MCF 10A (cell line): ENCODE measurements around the gene ATP10B. TPM values are rescaled to one million over a fixed set of nuclear protein-coding genes. Genes with fewer than 3 reads are reported as not detected.

ENCODE experiments used
- BruUV-seq: library from RNA; stranded (reverse); fragments of 400-500 nt; replicated peaks from 2 replicates; lab custom pipeline; 2021; lab: Mats Ljungman, UMichigan
- CTCF ChIA-PET: fragments of 300-600 bp; sonication (Branson Sonifier 250); formaldehyde crosslinking; extraction: SDS; loops from one replicate; lab custom pipeline; 2021; ENCODE audit warnings: antibody characterized with exemption, inconsistent platforms; lab: Yijun Ruan, JAX
- POLR2A ChIA-PET: fragments of 300-600, 350-650 bp; sonication (Branson Sonifier 250); formaldehyde crosslinking; extraction: SDS; loops from one replicate; lab custom pipeline; 2020; ENCODE audit warnings: antibody characterized with exemption, inconsistent platforms; lab: Yijun Ruan, JAX
- DNase-seq: peaks from one replicate; pipeline ENCODE4 v3.0.0-alpha.2; 2018; ENCODE audit not compliant: unreplicated experiment
- H3K27ac Mint-ChIP-seq: one replicate; pipeline ENCODE4 v1.8.0; 2022; ENCODE audit warnings: mild to moderate bottlenecking, low read depth, mixed read lengths; ENCODE audit not compliant: unreplicated experiment
- H3K27me3 Mint-ChIP-seq: one replicate; pipeline ENCODE4 v1.8.0; 2022; ENCODE audit warnings: mixed read lengths; ENCODE audit not compliant: insufficient read depth, unreplicated experiment
- H3K36me3 Mint-ChIP-seq: one replicate; pipeline ENCODE4 v1.8.0; 2022; ENCODE audit warnings: mild to moderate bottlenecking, moderate library complexity, mixed read lengths; ENCODE audit not compliant: insufficient read depth, unreplicated experiment
- H3K4me1 Mint-ChIP-seq: one replicate; pipeline ENCODE4 v1.8.0; 2022; ENCODE audit warnings: mixed read lengths; ENCODE audit not compliant: insufficient read depth, unreplicated experiment
- H3K4me3 Mint-ChIP-seq: one replicate; pipeline ENCODE4 v1.8.0; 2022; ENCODE audit warnings: mild to moderate bottlenecking, moderate library complexity, mixed read lengths; ENCODE audit not compliant: unreplicated experiment
- H3K9me3 Mint-ChIP-seq: one replicate; pipeline ENCODE4 v1.8.0; 2022; ENCODE audit warnings: mixed read lengths; ENCODE audit not compliant: unreplicated experiment
- intact Hi-C: fragments of 100-400 bp; cut with micrococcal nuclease; formaldehyde crosslinking; loops from 2 replicates; pipeline ENCODE4 v1.14.1; 2022
- total RNA-seq: library from RNA; stranded (reverse); gene quantifications from 2 replicates; pipeline ENCODE4 v1.2.3, GENCODE V29; 2022
- TF ChIP-seq, protein P1 (sequence below): fragments of 200-600 bp; IDR thresholded peaks from one replicate; pipeline ENCODE4 v1.8.0; 2022; ENCODE audit warnings: antibody characterized with exemption, mild to moderate bottlenecking; ENCODE audit not compliant: unreplicated experiment

Gene ATP10B
- total RNA-seq, 1 experiment from 2014 or later = not detected

- H3K27ac Mint-ChIP-seq = no peak overlapping the region
- POLR2A ChIA-PET = no interaction called here
- H3K27me3 Mint-ChIP-seq = peaks cover 21% of the 10 kb centered on the region
- intact Hi-C loops = no loop called here
- no TSS peak for BruUV-seq
- peaks cover 5% of the 10 kb centered on the region for H3K4me1 Mint-ChIP-seq
- TF ChIP-seq, protein P1, sequence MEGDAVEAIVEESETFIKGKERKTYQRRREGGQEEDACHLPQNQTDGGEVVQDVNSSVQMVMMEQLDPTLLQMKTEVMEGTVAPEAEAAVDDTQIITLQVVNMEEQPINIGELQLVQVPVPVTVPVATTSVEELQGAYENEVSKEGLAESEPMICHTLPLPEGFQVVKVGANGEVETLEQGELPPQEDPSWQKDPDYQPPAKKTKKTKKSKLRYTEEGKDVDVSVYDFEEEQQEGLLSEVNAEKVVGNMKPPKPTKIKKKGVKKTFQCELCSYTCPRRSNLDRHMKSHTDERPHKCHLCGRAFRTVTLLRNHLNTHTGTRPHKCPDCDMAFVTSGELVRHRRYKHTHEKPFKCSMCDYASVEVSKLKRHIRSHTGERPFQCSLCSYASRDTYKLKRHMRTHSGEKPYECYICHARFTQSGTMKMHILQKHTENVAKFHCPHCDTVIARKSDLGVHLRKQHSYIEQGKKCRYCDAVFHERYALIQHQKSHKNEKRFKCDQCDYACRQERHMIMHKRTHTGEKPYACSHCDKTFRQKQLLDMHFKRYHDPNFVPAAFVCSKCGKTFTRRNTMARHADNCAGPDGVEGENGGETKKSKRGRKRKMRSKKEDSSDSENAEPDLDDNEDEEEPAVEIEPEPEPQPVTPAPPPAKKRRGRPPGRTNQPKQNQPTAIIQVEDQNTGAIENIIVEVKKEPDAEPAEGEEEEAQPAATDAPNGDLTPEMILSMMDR = no peak
- no peak for DNase-seq
- no peaks in the 10 kb centered on the region for H3K9me3 Mint-ChIP-seq
- CTCF ChIA-PET = interaction anchor here (0.6 to 1.1 kb wide), 2 partner anchors 9 to 75 kb away, joined by 3 to 4 read pairs; no protein-coding TSS in a partner anchor
- H3K4me3 Mint-ChIP-seq = no peak overlapping the region
- no peaks in the 10 kb centered on the region for H3K36me3 Mint-ChIP-seq
Observed at GRCh38 chr5:160513485-160513884, 338.5 kb downstream of the ATP10B start.
